MCF 10A (cell line): Measurements from ENCODE around the gene PFKP. TPM values are rescaled to one million over a fixed set of nuclear protein-coding genes. Genes with fewer than 3 reads are reported as not detected.

ENCODE experiments used
- BruUV-seq: library from RNA; stranded (reverse); fragments of 400-500 nt; replicated peaks from 2 replicates; lab custom pipeline; 2021; lab: Mats Ljungman, UMichigan
- CTCF ChIA-PET: fragments of 300-600 bp; sonication (Branson Sonifier 250); formaldehyde crosslinking; extraction: SDS; loops from one replicate; lab custom pipeline; 2021; ENCODE audit warnings: antibody characterized with exemption, inconsistent platforms; lab: Yijun Ruan, JAX
- POLR2A ChIA-PET: fragments of 300-600, 350-650 bp; sonication (Branson Sonifier 250); formaldehyde crosslinking; extraction: SDS; loops from one replicate; lab custom pipeline; 2020; ENCODE audit warnings: antibody characterized with exemption, inconsistent platforms; lab: Yijun Ruan, JAX
- DNase-seq: peaks from one replicate; pipeline ENCODE4 v3.0.0-alpha.2; 2018; ENCODE audit not compliant: unreplicated experiment
- H3K27ac Mint-ChIP-seq: one replicate; pipeline ENCODE4 v1.8.0; 2022; ENCODE audit warnings: mild to moderate bottlenecking, low read depth, mixed read lengths; ENCODE audit not compliant: unreplicated experiment
- H3K27me3 Mint-ChIP-seq: one replicate; pipeline ENCODE4 v1.8.0; 2022; ENCODE audit warnings: mixed read lengths; ENCODE audit not compliant: insufficient read depth, unreplicated experiment
- H3K36me3 Mint-ChIP-seq: one replicate; pipeline ENCODE4 v1.8.0; 2022; ENCODE audit warnings: mild to moderate bottlenecking, moderate library complexity, mixed read lengths; ENCODE audit not compliant: insufficient read depth, unreplicated experiment
- H3K4me1 Mint-ChIP-seq: one replicate; pipeline ENCODE4 v1.8.0; 2022; ENCODE audit warnings: mixed read lengths; ENCODE audit not compliant: insufficient read depth, unreplicated experiment
- H3K4me3 Mint-ChIP-seq: one replicate; pipeline ENCODE4 v1.8.0; 2022; ENCODE audit warnings: mild to moderate bottlenecking, moderate library complexity, mixed read lengths; ENCODE audit not compliant: unreplicated experiment
- H3K9me3 Mint-ChIP-seq: one replicate; pipeline ENCODE4 v1.8.0; 2022; ENCODE audit warnings: mixed read lengths; ENCODE audit not compliant: unreplicated experiment
- CTCF ChIP-seq: fragments of 200-600 bp; IDR thresholded peaks from one replicate; pipeline ENCODE4 v1.8.0; 2022; ENCODE audit warnings: antibody characterized with exemption, mild to moderate bottlenecking; ENCODE audit not compliant: unreplicated experiment
- intact Hi-C: fragments of 100-400 bp; cut with micrococcal nuclease; formaldehyde crosslinking; loops from 2 replicates; pipeline ENCODE4 v1.14.1; 2022
- total RNA-seq: library from RNA; stranded (reverse); gene quantifications from 2 replicates; pipeline ENCODE4 v1.2.3, GENCODE V29; 2022

The PFKP gene
- total RNA-seq, 1 experiment from 2014 or later, result 186 TPM

GRCh38 chr10:3136763-3137611 lies 69.6 kb downstream of the PFKP start:
- no peaks in the 10 kb centered on the region for H3K27me3 Mint-ChIP-seq
- H3K27ac Mint-ChIP-seq, result no peak overlapping the region
- no TSS peak for BruUV-seq
- no peak overlapping the region for H3K4me3 Mint-ChIP-seq
- intact Hi-C loops, result no loop called here
- no peak for TF ChIP-seq CTCF
- no peak for DNase-seq
- H3K36me3 Mint-ChIP-seq, result peaks cover 93% of the 10 kb centered on the region
- ChIA-PET CTCF (no interaction called here), POLR2A (no interaction called here)
- H3K4me1 Mint-ChIP-seq, result peaks cover 6% of the 10 kb centered on the region
- no peaks in the 10 kb centered on the region for H3K9me3 Mint-ChIP-seq

- no TSS peak for BruUV-seq
- Mint-ChIP-seq H3K4me3 (no peak overlapping the region), H3K9me3 (no peaks in the 10 kb centered on the region), H3K36me3 (peaks cover 97% of the 10 kb centered on the region), H3K4me1 (no peaks in the 10 kb centered on the region), H3K27ac (no peak overlapping the region), H3K27me3 (no peaks in the 10 kb centered on the region)
- ChIA-PET CTCF (no interaction called here), POLR2A (interaction anchor here (1.1 kb wide), 1 partner anchor 34 kb away, joined by 4 read pairs; the partner anchor contains the start of gene PITRM1)
- no peak for DNase-seq
- intact Hi-C loops, result no loop called here
- TF ChIP-seq CTCF, result no peak
Observed at GRCh38 chr10:3137958-3138726, 70.8 kb downstream of the PFKP start.

GRCh38 chr10:3139216-3139910 lies 72.0 kb downstream of the PFKP start:
- no peak overlapping the region for H3K4me3 Mint-ChIP-seq
- peaks cover 94% of the 10 kb centered on the region for H3K36me3 Mint-ChIP-seq
- POLR2A ChIA-PET, result interaction anchor here (0.7 to 1.1 kb wide), 2 partner anchors 9 to 33 kb away, joined by 4 read pairs; partner anchors contain the start of gene PITRM1
- CTCF ChIA-PET, result interaction anchor here (0.6 kb wide), 2 partner anchors 10 to 1622 kb away, joined by 3 to 4 read pairs; no protein-coding TSS in a partner anchor
- H3K27me3 Mint-ChIP-seq, result no peaks in the 10 kb centered on the region
- no peak overlapping the region for H3K27ac Mint-ChIP-seq
- H3K9me3 Mint-ChIP-seq, result no peaks in the 10 kb centered on the region
- no peaks in the 10 kb centered on the region for H3K4me1 Mint-ChIP-seq
- no peak for DNase-seq
- no TSS peak for BruUV-seq
- intact Hi-C loops, result no loop called here
- TF ChIP-seq CTCF, result no peak
